Stimulated activated CD4-positive, alpha-beta T cell treated with anti-CD3 and anti-CD28 coated beads, Interleukin-1b, Interleukin-23, amount 100 ng/mL, for 24 hours (primary cell): ENCODE data around the gene ZNF263.

Experiments used
- DNase-seq, 4 experiments: peaks; one replicate each; pipeline ENCODE4 v3.0.0-alpha.2; 2020; ENCODE audit warnings: low read depth in 4 of 4, low spot score in 1 of 4

The ZNF263 gene

DNA sequence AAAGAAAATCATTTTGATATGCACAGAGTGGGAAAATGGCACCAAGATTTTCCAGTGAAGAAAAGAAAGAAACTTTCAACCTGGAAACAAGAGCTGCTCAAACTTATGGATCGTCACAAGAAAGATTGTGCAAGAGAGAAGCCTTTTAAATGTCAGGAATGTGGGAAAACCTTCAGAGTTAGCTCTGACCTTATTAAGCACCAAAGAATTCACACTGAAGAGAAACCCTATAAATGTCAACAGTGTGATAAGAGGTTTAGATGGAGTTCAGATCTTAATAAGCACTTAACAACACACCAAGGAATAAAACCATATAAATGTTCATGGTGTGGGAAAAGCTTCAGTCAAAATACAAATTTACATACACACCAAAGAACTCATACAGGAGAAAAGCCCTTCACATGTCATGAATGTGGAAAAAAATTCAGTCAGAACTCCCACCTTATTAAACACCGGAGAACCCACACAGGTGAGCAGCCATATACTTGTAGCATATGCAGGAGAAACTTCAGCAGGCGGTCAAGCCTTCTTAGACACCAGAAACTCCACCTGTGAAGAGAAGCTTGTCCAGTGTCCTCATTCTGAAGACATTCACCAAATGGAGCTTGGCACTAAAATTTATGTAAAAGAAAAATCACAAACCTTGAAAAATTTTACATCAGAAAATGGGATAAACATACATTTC, 34.2 kb downstream of the ZNF263 start:
- DNase-seq = no peak

DNA sequence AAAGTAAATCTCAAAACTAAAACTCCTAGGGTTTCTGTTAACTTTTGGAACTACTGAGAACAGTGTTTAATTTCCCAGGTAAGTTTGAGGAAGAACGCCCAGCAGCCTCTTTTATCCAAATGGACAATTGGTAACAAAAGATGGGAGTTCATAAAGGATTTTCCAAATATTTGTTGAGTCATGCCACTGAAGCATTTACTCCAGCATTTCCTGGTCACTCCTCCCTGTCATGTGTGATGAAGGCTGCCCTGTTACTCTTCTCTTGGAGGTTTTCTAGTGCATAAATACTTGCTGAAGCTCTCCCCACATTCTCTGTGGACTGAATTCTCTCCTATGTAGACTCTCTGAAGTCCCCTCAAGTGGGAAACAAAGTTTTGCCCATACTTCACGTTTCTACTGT, 38.5 kb downstream of the ZNF263 start:
- no peak for DNase-seq

DNA sequence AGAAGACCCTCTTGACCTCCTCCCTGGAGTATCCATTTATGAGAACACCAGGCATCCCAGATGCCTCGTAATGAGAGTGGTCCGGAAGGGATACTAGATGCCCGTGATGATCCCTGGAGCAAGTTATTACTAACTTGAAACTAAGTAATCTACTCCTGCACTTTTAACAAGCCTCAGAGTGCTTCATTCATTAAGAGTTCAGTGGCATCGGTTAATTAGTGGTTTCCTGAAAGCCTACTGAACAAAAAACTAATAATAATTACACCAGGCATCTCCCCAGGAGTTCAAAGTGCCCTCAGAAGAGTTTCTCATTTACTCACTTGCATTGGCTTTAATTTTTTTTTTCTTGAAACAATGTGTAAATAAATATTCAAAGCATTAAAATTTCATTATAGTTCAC, 44.2 kb downstream of the ZNF263 start:
- DNase-seq = no peak

DNA sequence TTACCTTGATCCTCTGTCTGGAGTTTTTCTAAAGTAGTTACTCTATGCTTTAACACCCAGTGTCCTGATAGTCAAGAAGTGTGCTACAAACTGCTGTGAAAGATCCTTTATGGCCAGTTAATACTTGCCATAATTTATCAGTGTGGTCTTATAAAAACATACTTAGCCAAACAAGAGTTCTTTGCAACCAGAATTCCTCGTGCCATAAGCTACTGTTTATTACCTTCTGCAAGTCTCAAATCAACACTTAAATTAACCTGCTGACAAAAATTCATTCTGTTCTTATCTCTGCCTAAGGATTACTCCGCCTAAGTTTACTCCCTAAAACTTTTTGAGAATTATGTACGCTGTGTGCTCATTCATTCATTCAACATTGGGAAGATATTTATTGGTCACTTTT, 44.8 kb downstream of the ZNF263 start:
- DNase-seq = no peak

DNA sequence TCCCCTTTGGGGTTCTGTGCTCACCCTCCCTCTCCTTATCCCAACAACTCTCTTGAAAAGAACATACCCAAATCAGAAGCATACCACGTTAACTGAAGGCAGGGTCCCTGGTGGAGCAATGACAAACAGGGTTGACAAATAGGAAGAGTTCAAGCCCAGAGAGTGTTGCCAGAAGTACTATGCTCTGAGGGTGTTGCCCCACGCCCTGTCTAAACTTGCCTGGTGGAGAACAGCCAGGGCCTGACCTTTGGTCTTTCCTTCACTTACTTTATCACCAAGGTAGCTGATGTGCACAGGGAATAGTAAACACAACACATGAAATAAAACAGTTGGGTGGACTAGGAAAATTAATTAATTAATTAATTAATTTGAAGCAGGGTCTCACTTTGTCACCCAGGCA, 45.4 kb downstream of the ZNF263 start:
- no peak for DNase-seq
